ENCODE measurements around the gene NCK1. TPM values are rescaled to one million over a fixed set of nuclear protein-coding genes. Genes with fewer than 3 reads are reported as not detected.

The NCK1 gene
- total and polyA plus RNA-seq, 10 of the 15 experiments (the other 5 are each of a cell fraction or from before 2014, with no cell fraction given): 15.6 to 33.4 (median 25.0) TPM

DNA sequence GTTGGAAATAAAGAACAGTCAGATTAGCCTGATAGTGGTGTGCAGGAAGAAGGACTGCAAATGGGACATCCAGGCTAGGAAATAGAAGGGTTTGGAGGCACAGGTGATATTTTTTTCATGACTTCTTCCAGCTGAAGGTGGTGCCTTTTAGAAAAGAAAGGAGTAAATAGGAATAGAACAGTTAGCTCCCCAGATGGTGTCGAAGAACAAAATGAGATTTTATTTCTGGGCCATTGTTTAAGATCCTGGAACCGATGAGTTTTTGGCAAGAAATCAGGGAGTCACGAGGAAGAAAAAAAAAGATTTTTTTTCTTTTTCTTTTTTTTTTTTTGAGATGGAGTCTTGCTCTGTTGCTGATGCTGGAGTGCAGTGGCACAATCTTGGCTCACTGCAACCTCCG, 9.8 kb upstream of the NCK1 start:
- CTCF ChIA-PET: interaction anchor here (1.6 kb wide), 1 partner anchor 99 kb away, joined by 3 read pairs; the partner anchor contains the start of gene STAG1

More for the DNA sequence above, 9.8 kb upstream of the NCK1 start:
- SMC1A ChIA-PET (ENCODE audit: uncharacterized antibody, unreplicated experiment): interaction anchor here (1.3 kb wide), 1 partner anchor 9 kb away, joined by 4 read pairs; no protein-coding TSS in a partner anchor
- H3K27ac ChIP-seq (ENCODE audit: control insufficient read depth, insufficient read depth): no peak overlapping the region
- H3K4me1 ChIP-seq (ENCODE audit: control insufficient read depth, insufficient read depth, low read length): no peaks in the 10 kb centered on the region
- no peaks in the 10 kb centered on the region; the same call in 2 of the 3 replicates for H3K9me3 ChIP-seq (replicated peaks; ENCODE audit: control insufficient read depth, insufficient read depth, low read length)
- H3K79me2 ChIP-seq (ENCODE audit: control insufficient read depth, insufficient read depth, low read length): no peaks in the 10 kb centered on the region; the same call in 1 of the 2 replicates
- BruUV-seq (replicated peaks): no TSS peak
- H3K4me2 ChIP-seq (ENCODE audit: control insufficient read depth, insufficient read depth): no peak overlapping the region
- no peak for DNase-seq (ENCODE audit: low read depth, low spot score)
- RAD21 ChIA-PET (ENCODE audit: unreplicated experiment): interaction anchor here (1.1 kb wide), 1 partner anchor 162 kb away, joined by 3 read pairs; no protein-coding TSS in a partner anchor
- FAIRE-seq: no peak
- intact Hi-C loops (cut with micrococcal nuclease; ENCODE audit: unreplicated experiment): no loop called here
- H3K36me3 ChIP-seq (ENCODE audit: control insufficient read depth in 2 of 2, insufficient read depth in 2 of 2, low read length in 1 of 2): no peaks in the 10 kb centered on the region; a peak in 1 of 4 replicates
- in situ Hi-C loops (cut with MboI): no loop called here
- no peak overlapping the region for H2AFZ ChIP-seq (ENCODE audit: control insufficient read depth, low read depth, low read length)
- POLR2A ChIA-PET: interaction anchor here (0.7 kb wide), 1 partner anchor 73 kb away, joined by 4 read pairs; no protein-coding TSS in a partner anchor
- 73% methylated on average over 4 of the region's 4 CpGs for WGBS (ENCODE audit: insufficient coverage, insufficient replicate concordance, low lambda C conversion rate, missing lambda C conversion rate)
- H3K4me3 ChIP-seq: no peak overlapping the region
- TF ChIP-seq, protein P1, sequence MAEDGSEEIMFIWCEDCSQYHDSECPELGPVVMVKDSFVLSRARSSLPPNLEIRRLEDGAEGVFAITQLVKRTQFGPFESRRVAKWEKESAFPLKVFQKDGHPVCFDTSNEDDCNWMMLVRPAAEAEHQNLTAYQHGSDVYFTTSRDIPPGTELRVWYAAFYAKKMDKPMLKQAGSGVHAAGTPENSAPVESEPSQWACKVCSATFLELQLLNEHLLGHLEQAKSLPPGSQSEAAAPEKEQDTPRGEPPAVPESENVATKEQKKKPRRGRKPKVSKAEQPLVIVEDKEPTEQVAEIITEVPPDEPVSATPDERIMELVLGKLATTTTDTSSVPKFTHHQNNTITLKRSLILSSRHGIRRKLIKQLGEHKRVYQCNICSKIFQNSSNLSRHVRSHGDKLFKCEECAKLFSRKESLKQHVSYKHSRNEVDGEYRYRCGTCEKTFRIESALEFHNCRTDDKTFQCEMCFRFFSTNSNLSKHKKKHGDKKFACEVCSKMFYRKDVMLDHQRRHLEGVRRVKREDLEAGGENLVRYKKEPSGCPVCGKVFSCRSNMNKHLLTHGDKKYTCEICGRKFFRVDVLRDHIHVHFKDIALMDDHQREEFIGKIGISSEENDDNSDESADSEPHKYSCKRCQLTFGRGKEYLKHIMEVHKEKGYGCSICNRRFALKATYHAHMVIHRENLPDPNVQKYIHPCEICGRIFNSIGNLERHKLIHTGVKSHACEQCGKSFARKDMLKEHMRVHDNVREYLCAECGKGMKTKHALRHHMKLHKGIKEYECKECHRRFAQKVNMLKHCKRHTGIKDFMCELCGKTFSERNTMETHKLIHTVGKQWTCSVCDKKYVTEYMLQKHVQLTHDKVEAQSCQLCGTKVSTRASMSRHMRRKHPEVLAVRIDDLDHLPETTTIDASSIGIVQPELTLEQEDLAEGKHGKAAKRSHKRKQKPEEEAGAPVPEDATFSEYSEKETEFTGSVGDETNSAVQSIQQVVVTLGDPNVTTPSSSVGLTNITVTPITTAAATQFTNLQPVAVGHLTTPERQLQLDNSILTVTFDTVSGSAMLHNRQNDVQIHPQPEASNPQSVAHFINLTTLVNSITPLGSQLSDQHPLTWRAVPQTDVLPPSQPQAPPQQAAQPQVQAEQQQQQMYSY (CRISPR knock-in tag; IDR thresholded peaks at IDR 0.05): no peak
- no peak for TF ChIP-seq EP300 (IDR thresholded peaks at IDR 0.05; ENCODE audit: borderline replicate concordance in 1 of 2, control insufficient read depth in 1 of 2, low read depth in 2 of 2, low read length in 2 of 2)
- no peak for TF ChIP-seq PAX5 (IDR thresholded peaks at IDR 0.05; ENCODE audit: borderline replicate concordance, low read depth, low read length)
- TF ChIP-seq TBL1XR1 (IDR thresholded peaks at IDR 0.05; ENCODE audit: low read depth, low read length): no peak
- TF ChIP-seq SMAD1 (IDR thresholded peaks at IDR 0.05; ENCODE audit: low read depth, partially characterized antibody): no peak
- no peak for TF ChIP-seq ATF3 (IDR thresholded peaks at IDR 0.05; ENCODE audit: borderline replicate concordance, extremely low read depth, low read depth, low read length)
- TF ChIP-seq MYB (IDR thresholded peaks at IDR 0.05; ENCODE audit: borderline replicate concordance, low read depth, low read length): no peak
- TF ChIP-seq CUX1 (IDR thresholded peaks at IDR 0.05; ENCODE audit: insufficient replicate concordance, low read depth, low read length): no peak
- TF ChIP-seq JUNB (IDR thresholded peaks at IDR 0.05): no peak
- TF ChIP-seq CHD2 (IDR thresholded peaks at IDR 0.05; ENCODE audit: borderline replicate concordance, low read depth, low read length): no peak
- H3K27me3 ChIP-seq (replicated peaks in 1 of 2; ENCODE audit: control insufficient read depth in 2 of 2, insufficient read depth in 2 of 2, low read length in 1 of 2): no peaks in the 10 kb centered on the region
- ATAC-seq: no peak
- H4K20me1 ChIP-seq (ENCODE audit: control insufficient read depth, insufficient read depth): no peaks in the 10 kb centered on the region
- no peak overlapping the region for H3K9ac ChIP-seq (ENCODE audit: control insufficient read depth, insufficient read depth, low read length)

All from GM12878 (cell line).